Body of pancreas (tissue), 4 donors: ENCODE results near the gene GPR137.

Experiments
- POLR2A ChIP-seq, 3 donors: fragments of 450-650 bp; IDR thresholded peaks; one replicate each; pipeline ENCODE4 v1.6.1; 2016; ENCODE audit warnings: antibody characterized with exemption in 3 of 3, mild to moderate bottlenecking in 2 of 3
- TF ChIP-seq, protein P1 (sequence below), 7 experiments: fragments of 450-650 bp in 4 of 7; fragments of 200-600 bp in 3 of 7; sonication (generic) in 3 of 7; IDR thresholded peaks; one replicate each; pipeline ENCODE4 v1.5.1; 2016 to 2019; ENCODE audit warnings: antibody characterized with exemption in 7 of 7

DNA sequence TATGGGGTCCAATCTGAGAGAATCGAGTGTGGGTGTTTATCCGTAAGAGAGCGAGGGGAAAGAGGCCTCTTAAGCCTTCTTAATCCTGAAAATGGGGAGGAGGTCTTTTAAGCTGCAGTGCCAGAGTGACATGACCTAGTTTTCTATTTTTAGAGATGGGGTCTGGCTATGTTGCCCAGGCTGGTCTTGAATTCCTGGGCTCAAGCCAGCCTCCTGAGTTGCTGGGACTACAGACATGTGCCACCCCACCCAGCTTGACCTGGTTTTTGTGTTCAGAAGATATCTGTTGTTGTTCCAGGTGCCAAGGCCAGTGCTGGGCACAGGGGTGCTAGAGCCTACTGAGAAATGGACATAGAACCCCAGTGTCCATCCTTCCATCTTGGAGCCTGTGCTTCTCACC is 2.6 kb upstream of the GPR137 start:
- TF ChIP-seq, protein P1, sequence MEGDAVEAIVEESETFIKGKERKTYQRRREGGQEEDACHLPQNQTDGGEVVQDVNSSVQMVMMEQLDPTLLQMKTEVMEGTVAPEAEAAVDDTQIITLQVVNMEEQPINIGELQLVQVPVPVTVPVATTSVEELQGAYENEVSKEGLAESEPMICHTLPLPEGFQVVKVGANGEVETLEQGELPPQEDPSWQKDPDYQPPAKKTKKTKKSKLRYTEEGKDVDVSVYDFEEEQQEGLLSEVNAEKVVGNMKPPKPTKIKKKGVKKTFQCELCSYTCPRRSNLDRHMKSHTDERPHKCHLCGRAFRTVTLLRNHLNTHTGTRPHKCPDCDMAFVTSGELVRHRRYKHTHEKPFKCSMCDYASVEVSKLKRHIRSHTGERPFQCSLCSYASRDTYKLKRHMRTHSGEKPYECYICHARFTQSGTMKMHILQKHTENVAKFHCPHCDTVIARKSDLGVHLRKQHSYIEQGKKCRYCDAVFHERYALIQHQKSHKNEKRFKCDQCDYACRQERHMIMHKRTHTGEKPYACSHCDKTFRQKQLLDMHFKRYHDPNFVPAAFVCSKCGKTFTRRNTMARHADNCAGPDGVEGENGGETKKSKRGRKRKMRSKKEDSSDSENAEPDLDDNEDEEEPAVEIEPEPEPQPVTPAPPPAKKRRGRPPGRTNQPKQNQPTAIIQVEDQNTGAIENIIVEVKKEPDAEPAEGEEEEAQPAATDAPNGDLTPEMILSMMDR (IDR thresholded peaks at IDR 0.05) = no peak
- no peak for TF ChIP-seq POLR2A (IDR thresholded peaks at IDR 0.05)
